Measurements from ENCODE around the gene MIP. TPM values are rescaled to one million over a fixed set of nuclear protein-coding genes. Genes with fewer than 3 reads are reported as not detected.

MIP gene
- polyA plus RNA-seq, 1 donor from 2014 or later = not detected

DNA sequence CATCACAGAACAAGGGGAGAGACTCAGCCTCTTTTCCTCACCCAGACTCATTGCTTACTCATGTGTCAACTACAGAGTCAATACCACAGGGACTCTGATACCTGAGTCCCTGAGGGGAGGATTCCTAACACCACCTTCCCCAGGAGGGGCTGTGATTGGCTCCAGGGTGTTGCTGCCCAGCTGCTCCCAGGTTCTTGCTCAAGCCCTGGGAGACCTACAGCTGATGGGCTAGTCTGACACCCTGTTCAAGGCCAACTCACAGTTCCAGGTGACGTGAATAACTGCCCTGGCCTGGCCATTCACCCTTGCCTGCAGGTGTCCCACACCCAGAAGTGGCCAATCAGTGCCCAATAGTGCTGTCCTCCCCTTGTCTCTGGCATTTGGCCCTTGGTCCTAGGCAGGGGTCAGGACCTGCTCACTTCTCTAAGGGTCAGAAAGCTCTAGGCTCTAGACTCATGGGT lies 22.5 kb upstream of the MIP start:
- H2AFZ ChIP-seq (ENCODE audit: low read depth, low read length) = no peak overlapping the region
- H3K4me3 ChIP-seq (ENCODE audit: low read length) = no peak overlapping the region
- no peak overlapping the region for H3K4me2 ChIP-seq (ENCODE audit: low read length)
- no peaks in the 10 kb centered on the region for H4K20me1 ChIP-seq (ENCODE audit: insufficient read depth)
- no peak overlapping the region for H3K27ac ChIP-seq (ENCODE audit: low read length)
- no peaks in the 10 kb centered on the region for H3F3A ChIP-seq (ENCODE audit: insufficient read depth, low read length, poor library complexity, severe bottlenecking)
- H3K36me3 ChIP-seq (ENCODE audit: insufficient read depth, low read length) = peaks cover 3% of the 10 kb centered on the region
- H3K9me2 ChIP-seq (ENCODE audit: insufficient read depth, low read length) = no peaks in the 10 kb centered on the region
- no peaks in the 10 kb centered on the region for H3K27me3 ChIP-seq (ENCODE audit: insufficient read depth, low read depth, low read length)
- no peaks in the 10 kb centered on the region for H3K9me3 ChIP-seq (ENCODE audit: low read length)
- no peaks in the 10 kb centered on the region for H3K79me2 ChIP-seq (replicated peaks; ENCODE audit: insufficient read depth, low read length)
- no peak for TF ChIP-seq POLR2AphosphoS5 (IDR thresholded peaks at IDR 0.05)
- TF ChIP-seq, protein P1, sequence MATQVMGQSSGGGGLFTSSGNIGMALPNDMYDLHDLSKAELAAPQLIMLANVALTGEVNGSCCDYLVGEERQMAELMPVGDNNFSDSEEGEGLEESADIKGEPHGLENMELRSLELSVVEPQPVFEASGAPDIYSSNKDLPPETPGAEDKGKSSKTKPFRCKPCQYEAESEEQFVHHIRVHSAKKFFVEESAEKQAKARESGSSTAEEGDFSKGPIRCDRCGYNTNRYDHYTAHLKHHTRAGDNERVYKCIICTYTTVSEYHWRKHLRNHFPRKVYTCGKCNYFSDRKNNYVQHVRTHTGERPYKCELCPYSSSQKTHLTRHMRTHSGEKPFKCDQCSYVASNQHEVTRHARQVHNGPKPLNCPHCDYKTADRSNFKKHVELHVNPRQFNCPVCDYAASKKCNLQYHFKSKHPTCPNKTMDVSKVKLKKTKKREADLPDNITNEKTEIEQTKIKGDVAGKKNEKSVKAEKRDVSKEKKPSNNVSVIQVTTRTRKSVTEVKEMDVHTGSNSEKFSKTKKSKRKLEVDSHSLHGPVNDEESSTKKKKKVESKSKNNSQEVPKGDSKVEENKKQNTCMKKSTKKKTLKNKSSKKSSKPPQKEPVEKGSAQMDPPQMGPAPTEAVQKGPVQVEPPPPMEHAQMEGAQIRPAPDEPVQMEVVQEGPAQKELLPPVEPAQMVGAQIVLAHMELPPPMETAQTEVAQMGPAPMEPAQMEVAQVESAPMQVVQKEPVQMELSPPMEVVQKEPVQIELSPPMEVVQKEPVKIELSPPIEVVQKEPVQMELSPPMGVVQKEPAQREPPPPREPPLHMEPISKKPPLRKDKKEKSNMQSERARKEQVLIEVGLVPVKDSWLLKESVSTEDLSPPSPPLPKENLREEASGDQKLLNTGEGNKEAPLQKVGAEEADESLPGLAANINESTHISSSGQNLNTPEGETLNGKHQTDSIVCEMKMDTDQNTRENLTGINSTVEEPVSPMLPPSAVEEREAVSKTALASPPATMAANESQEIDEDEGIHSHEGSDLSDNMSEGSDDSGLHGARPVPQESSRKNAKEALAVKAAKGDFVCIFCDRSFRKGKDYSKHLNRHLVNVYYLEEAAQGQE (IDR thresholded peaks at IDR 0.05; ENCODE audit: borderline replicate concordance) = no peak
- no peak for TF ChIP-seq RAD21 (conservative IDR thresholded peaks at IDR 0.05)
- no peak for TF ChIP-seq TAF1 (IDR thresholded peaks at IDR 0.05; ENCODE audit: low read depth)
- TF ChIP-seq, protein P2, sequence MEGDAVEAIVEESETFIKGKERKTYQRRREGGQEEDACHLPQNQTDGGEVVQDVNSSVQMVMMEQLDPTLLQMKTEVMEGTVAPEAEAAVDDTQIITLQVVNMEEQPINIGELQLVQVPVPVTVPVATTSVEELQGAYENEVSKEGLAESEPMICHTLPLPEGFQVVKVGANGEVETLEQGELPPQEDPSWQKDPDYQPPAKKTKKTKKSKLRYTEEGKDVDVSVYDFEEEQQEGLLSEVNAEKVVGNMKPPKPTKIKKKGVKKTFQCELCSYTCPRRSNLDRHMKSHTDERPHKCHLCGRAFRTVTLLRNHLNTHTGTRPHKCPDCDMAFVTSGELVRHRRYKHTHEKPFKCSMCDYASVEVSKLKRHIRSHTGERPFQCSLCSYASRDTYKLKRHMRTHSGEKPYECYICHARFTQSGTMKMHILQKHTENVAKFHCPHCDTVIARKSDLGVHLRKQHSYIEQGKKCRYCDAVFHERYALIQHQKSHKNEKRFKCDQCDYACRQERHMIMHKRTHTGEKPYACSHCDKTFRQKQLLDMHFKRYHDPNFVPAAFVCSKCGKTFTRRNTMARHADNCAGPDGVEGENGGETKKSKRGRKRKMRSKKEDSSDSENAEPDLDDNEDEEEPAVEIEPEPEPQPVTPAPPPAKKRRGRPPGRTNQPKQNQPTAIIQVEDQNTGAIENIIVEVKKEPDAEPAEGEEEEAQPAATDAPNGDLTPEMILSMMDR (IDR thresholded peaks at IDR 0.05; ENCODE audit: poor library complexity, severe bottlenecking) = no peak
- TF ChIP-seq MXI1 (conservative IDR thresholded peaks at IDR 0.05; ENCODE audit: poor library complexity, severe bottlenecking) = no peak
- TF ChIP-seq EP300 (conservative IDR thresholded peaks at IDR 0.05; ENCODE audit: poor library complexity, severe bottlenecking) = no peak
- TF ChIP-seq SMC3 (conservative IDR thresholded peaks at IDR 0.05; ENCODE audit: poor library complexity) = no peak
- TF ChIP-seq EZH2 (IDR thresholded peaks at IDR 0.05; ENCODE audit: borderline replicate concordance, insufficient read depth, low read length, poor library complexity, severe bottlenecking) = no peak
- no peak overlapping the region for H3K9ac ChIP-seq (ENCODE audit: low read length)

DNA sequence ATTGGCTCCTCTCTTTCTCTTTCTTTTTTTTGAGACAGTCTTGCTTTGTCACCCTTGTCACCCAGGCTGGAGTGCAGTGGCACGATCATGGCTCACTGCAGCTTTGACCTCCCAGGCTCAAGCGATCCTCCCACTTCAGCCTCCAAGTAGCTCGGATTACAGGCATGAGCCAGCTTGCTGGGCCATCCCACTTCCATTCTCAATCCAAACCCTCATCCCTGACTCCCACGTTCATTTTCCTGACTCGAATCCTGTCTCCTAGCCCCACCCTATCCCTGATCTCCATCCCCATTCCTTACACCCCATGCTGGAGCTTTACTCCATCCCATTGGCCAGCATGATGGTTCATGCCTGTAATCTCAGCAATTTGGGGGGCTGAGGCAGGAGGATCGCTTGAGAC lies 21.7 kb upstream of the MIP start:
- TF ChIP-seq MXI1 (conservative IDR thresholded peaks at IDR 0.05; ENCODE audit: poor library complexity, severe bottlenecking) (no peak), EZH2 (IDR thresholded peaks at IDR 0.05; ENCODE audit: borderline replicate concordance, insufficient read depth, low read length, poor library complexity, severe bottlenecking) (no peak), SMC3 (conservative IDR thresholded peaks at IDR 0.05; ENCODE audit: poor library complexity) (no peak), EP300 (conservative IDR thresholded peaks at IDR 0.05; ENCODE audit: poor library complexity, severe bottlenecking) (no peak), TAF1 (IDR thresholded peaks at IDR 0.05; ENCODE audit: low read depth) (no peak), RAD21 (conservative IDR thresholded peaks at IDR 0.05) (no peak), POLR2AphosphoS5 (IDR thresholded peaks at IDR 0.05) (no peak)
- TF ChIP-seq, protein P1 (IDR thresholded peaks at IDR 0.05; ENCODE audit: borderline replicate concordance) = no peak
- TF ChIP-seq, protein P2 (IDR thresholded peaks at IDR 0.05; ENCODE audit: poor library complexity, severe bottlenecking) = no peak
- no peak overlapping the region for H3K4me2 ChIP-seq (ENCODE audit: low read length)
- no peak overlapping the region for H3K9ac ChIP-seq (ENCODE audit: low read length)
- no peaks in the 10 kb centered on the region for H3K27me3 ChIP-seq (ENCODE audit: insufficient read depth, low read depth, low read length)
- no peaks in the 10 kb centered on the region for H3K79me2 ChIP-seq (replicated peaks; ENCODE audit: insufficient read depth, low read length)
- peaks cover 3% of the 10 kb centered on the region for H3K36me3 ChIP-seq (ENCODE audit: insufficient read depth, low read length)
- no peak overlapping the region for H3K27ac ChIP-seq (ENCODE audit: low read length)
- no peaks in the 10 kb centered on the region for H4K20me1 ChIP-seq (ENCODE audit: insufficient read depth)
- no peak overlapping the region for H3K4me3 ChIP-seq (ENCODE audit: low read length)
- no peaks in the 10 kb centered on the region for H3K9me2 ChIP-seq (ENCODE audit: insufficient read depth, low read length)
- H2AFZ ChIP-seq (ENCODE audit: low read depth, low read length) = no peak overlapping the region
- H3F3A ChIP-seq (ENCODE audit: insufficient read depth, low read length, poor library complexity, severe bottlenecking) = no peaks in the 10 kb centered on the region
- H3K9me3 ChIP-seq (ENCODE audit: low read length) = no peaks in the 10 kb centered on the region

Measured in neural cell (in vitro differentiated cells).